Measurements from ENCODE around the gene PARP2. TPM values are rescaled to one million over a fixed set of nuclear protein-coding genes. Genes with fewer than 3 reads are reported as not detected.

Gene PARP2
- total and polyA plus RNA-seq, 9 of the 15 experiments (the other 6 are each of a cell fraction or from before 2014, with no cell fraction given), result 19.7 to 50.5 (median 29.9) TPM

DNA sequence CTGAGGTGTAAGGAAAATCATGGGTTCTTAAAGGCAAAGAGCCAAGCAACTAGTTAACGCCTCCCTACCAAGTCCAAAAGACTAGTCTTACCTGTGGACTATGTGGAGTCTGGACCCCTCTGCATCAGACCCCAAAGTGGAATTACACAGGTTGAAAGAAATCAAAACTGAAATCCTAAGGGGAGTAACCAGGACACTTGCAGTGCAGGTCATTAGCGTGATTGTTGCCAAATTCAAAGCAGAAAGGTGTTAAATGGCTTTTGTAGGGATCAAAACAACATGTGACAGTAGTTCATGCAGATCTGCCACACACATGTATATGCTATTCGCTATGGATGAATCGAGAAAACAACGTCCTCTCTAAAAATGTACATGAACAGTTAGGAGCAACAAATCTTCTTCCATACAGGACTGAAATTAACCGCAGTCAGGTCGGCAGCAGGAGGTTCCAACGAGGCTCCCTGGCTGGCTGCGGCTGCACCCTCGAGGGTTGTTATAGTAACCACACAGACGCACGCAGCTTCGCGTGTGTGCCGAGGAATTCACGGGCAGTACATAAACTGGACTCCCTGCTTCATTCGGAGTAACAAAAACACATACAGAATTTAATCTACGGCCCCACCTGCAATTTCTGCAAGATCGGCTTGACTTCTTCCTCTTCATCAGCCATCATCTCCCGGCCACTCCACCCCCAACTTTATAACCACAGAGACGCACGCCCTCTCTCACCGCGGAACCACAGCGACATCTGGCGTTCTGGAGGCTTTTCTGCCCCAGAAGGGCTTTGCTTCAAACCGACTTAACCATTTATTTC, 38.0 kb upstream of the PARP2 start, which contains the start of gene TTC5 (continued):
- TF ChIP-seq, protein P1, sequence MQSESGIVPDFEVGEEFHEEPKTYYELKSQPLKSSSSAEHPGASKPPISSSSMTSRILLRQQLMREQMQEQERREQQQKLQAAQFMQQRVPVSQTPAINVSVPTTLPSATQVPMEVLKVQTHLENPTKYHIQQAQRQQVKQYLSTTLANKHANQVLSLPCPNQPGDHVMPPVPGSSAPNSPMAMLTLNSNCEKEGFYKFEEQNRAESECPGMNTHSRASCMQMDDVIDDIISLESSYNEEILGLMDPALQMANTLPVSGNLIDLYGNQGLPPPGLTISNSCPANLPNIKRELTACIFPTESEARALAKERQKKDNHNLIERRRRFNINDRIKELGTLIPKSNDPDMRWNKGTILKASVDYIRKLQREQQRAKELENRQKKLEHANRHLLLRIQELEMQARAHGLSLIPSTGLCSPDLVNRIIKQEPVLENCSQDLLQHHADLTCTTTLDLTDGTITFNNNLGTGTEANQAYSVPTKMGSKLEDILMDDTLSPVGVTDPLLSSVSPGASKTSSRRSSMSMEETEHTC (IDR thresholded peaks at IDR 0.05), result no peak
- TF ChIP-seq ETV1 (tag; conservative IDR thresholded peaks at IDR 0.05; ENCODE audit: low read depth), result no peak
- no peak for TF ChIP-seq ZNF668 (CRISPR knock-in tag; IDR thresholded peaks at IDR 0.05)
- TF ChIP-seq ZNF586 (CRISPR knock-in tag; conservative IDR thresholded peaks at IDR 0.05), result no peak
- no peak for TF ChIP-seq PATZ1 (CRISPR knock-in tag; IDR thresholded peaks at IDR 0.05; ENCODE audit: borderline replicate concordance)
- TF ChIP-seq, protein P2, sequence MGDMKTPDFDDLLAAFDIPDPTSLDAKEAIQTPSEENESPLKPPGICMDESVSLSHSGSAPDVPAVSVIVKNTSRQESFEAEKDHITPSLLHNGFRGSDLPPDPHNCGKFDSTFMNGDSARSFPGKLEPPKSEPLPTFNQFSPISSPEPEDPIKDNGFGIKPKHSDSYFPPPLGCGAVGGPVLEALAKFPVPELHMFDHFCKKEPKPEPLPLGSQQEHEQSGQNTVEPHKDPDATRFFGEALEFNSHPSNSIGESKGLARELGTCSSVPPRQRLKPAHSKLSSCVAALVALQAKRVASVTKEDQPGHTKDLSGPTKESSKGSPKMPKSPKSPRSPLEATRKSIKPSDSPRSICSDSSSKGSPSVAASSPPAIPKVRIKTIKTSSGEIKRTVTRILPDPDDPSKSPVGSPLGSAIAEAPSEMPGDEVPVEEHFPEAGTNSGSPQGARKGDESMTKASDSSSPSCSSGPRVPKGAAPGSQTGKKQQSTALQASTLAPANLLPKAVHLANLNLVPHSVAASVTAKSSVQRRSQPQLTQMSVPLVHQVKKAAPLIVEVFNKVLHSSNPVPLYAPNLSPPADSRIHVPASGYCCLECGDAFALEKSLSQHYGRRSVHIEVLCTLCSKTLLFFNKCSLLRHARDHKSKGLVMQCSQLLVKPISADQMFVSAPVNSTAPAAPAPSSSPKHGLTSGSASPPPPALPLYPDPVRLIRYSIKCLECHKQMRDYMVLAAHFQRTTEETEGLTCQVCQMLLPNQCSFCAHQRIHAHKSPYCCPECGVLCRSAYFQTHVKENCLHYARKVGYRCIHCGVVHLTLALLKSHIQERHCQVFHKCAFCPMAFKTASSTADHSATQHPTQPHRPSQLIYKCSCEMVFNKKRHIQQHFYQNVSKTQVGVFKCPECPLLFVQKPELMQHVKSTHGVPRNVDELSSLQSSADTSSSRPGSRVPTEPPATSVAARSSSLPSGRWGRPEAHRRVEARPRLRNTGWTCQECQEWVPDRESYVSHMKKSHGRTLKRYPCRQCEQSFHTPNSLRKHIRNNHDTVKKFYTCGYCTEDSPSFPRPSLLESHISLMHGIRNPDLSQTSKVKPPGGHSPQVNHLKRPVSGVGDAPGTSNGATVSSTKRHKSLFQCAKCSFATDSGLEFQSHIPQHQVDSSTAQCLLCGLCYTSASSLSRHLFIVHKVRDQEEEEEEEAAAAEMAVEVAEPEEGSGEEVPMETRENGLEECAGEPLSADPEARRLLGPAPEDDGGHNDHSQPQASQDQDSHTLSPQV (IDR thresholded peaks at IDR 0.05), result no peak
- TF ChIP-seq ZNF766 (CRISPR knock-in tag; conservative IDR thresholded peaks at IDR 0.05), result 0 out of 2 replicates have a peak, but pooled peaks have one; percentile 42
- no peak for TF ChIP-seq NFYB (IDR thresholded peaks at IDR 0.05; ENCODE audit: extremely low read depth, insufficient read length)
- 0 out of 2 replicates have a peak, but pooled peaks have one; percentile 59 for TF ChIP-seq LCOR (CRISPR knock-in tag; IDR thresholded peaks at IDR 0.05)
- no peak for TF ChIP-seq IRF2 (CRISPR knock-in tag; IDR thresholded peaks at IDR 0.05)
- TF ChIP-seq ZNF79 (CRISPR knock-in tag; IDR thresholded peaks at IDR 0.05; ENCODE audit: low read depth), result no peak
- TF ChIP-seq BRD9 (IDR thresholded peaks at IDR 0.05; ENCODE audit: low read depth, partially characterized antibody), result no peak
- TF ChIP-seq CBX3 (IDR thresholded peaks at IDR 0.05; ENCODE audit: borderline replicate concordance in 1 of 2, low read length in 2 of 2), result no peak
- peak; percentile 35; the same call in 1 of the 2 replicates for TF ChIP-seq EP300 (IDR thresholded peaks at IDR 0.05; ENCODE audit: low read length)
- TF ChIP-seq, protein P3, sequence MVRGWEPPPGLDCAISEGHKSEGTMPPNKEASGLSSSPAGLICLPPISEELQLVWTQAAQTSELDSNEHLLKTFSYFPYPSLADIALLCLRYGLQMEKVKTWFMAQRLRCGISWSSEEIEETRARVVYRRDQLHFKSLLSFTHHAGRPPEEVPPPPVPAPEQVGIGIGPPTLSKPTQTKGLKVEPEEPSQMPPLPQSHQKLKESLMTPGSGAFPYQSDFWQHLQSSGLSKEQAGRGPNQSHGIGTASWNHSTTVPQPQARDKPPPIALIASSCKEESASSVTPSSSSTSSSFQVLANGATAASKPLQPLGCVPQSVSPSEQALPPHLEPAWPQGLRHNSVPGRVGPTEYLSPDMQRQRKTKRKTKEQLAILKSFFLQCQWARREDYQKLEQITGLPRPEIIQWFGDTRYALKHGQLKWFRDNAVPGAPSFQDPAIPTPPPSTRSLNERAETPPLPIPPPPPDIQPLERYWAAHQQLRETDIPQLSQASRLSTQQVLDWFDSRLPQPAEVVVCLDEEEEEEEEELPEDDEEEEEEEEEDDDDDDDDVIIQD (CRISPR knock-in tag; IDR thresholded peaks at IDR 0.05), result no peak
- no peak for TF ChIP-seq FOXK1 (CRISPR knock-in tag; IDR thresholded peaks at IDR 0.05; ENCODE audit: borderline replicate concordance)
- TF ChIP-seq ZNF354B (CRISPR knock-in tag; IDR thresholded peaks at IDR 0.05), result no peak
- TF ChIP-seq MCM7 (IDR thresholded peaks at IDR 0.05), result no peak

Measured in K562 (cell line).